ENCODE data around the gene BRINP3.

Gene BRINP3

GRCh38 chr1:190098107-190098506, 379.6 kb downstream of the BRINP3 start:
- DNase-seq: no peak

GRCh38 chr1:190095596-190095995, 382.1 kb downstream of the BRINP3 start:
- no peak for DNase-seq

- DNase-seq: no peak
Measured at GRCh38 chr1:190084552-190084951, 393.1 kb downstream of the BRINP3 start.

- no peak for DNase-seq
Measured at GRCh38 chr1:190068304-190068703, 409.4 kb downstream of the BRINP3 start.

GRCh38 chr1:190067592-190067991, 410.1 kb downstream of the BRINP3 start:
- DNase-seq: no peak

- no peak for DNase-seq
Measured at GRCh38 chr1:190066011-190066410, 411.7 kb downstream of the BRINP3 start.

GRCh38 chr1:190049314-190049713, 428.4 kb downstream of the BRINP3 start:
- peak; percentile 34 for DNase-seq
